Ecto neural progenitor cell (in vitro differentiated cells): ENCODE results near the gene NOS1.

ENCODE experiments used
- DNase-seq: peaks from one replicate; pipeline ENCODE4 v3.0.0-alpha.2; 2018; ENCODE audit warnings: low spot score

Gene NOS1

GRCh38 chr12:117172168-117172567, 189.3 kb downstream of the NOS1 start:
- DNase-seq = no peak

- DNase-seq = no peak
Observed at GRCh38 chr12:117171499-117172162, 189.8 kb downstream of the NOS1 start.

GRCh38 chr12:117169548-117169947, 191.9 kb downstream of the NOS1 start:
- no peak for DNase-seq

GRCh38 chr12:117168976-117169375, 192.4 kb downstream of the NOS1 start:
- DNase-seq = no peak

GRCh38 chr12:117167769-117168168, 193.7 kb downstream of the NOS1 start:
- no peak for DNase-seq

- DNase-seq = no peak
Observed at GRCh38 chr12:117166107-117166506, 195.3 kb downstream of the NOS1 start.

GRCh38 chr12:117165342-117165741, 196.1 kb downstream of the NOS1 start:
- DNase-seq = no peak

- no peak for DNase-seq
Observed at GRCh38 chr12:117162633-117163032, 198.8 kb downstream of the NOS1 start.

- no peak for DNase-seq
Observed at GRCh38 chr12:117162167-117162539, 199.3 kb downstream of the NOS1 start.

GRCh38 chr12:117161460-117162166, 199.8 kb downstream of the NOS1 start:
- no peak for DNase-seq

- no peak for DNase-seq
Observed at GRCh38 chr12:117159674-117160073, 201.8 kb downstream of the NOS1 start.

GRCh38 chr12:117158911-117159553, 202.4 kb downstream of the NOS1 start:
- no peak for DNase-seq
